GM21786 (cell line): ENCODE results near the gene KCNT2.

ENCODE experiments used
- ATAC-seq: cut with Tn5 transposase; IDR thresholded peaks from one replicate; pipeline ENCODE4 v1.9.1; 2021; ENCODE audit not compliant: unreplicated experiment

KCNT2 gene

DNA sequence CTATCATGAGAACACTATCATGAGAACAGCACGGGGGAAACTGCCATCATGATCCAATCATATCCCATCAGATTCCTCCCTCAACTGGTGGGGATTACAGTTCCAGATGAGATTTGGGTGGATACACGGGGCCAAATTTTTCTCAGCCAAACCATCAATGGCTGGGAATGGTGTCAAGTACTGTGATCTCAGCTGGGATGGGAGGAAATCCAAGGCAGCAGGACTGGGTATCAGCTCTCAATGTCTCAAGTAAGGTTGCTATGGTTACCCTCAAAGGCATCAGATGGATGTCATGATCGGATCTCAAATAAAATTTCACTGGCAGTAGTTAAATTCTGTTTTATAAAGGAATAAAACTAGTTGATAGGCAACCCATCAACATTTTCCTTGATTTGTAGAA is 399.0 kb downstream of the KCNT2 start:
- ATAC-seq: no peak

DNA sequence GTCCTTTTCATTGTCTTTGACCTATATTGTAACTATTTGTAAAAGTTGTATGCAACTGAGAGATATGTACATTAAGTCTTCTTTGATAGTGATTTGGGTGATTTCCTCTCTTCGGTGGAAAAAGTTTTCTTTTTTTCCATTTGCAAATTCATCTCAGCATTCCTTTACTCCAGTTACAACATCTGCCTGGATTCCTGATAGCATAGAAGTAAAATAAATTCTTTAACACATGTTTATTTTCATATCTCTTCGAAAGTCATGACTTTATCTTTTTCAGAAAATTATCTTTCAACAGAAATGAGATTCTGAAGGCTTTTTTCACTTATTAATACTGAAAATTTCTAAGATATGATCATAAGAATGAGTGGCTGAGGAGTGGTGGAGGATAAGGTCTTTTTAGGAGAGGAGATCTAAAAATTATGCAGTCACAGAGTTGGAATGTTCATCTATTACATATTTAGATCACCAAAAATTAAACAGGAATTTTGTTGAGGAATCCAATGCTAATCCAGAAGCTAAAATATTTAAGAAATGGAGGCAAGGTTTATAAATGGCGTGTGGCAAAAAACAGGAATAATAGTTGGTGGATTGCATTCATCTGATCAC is 400.5 kb downstream of the KCNT2 start:
- no peak for ATAC-seq

DNA sequence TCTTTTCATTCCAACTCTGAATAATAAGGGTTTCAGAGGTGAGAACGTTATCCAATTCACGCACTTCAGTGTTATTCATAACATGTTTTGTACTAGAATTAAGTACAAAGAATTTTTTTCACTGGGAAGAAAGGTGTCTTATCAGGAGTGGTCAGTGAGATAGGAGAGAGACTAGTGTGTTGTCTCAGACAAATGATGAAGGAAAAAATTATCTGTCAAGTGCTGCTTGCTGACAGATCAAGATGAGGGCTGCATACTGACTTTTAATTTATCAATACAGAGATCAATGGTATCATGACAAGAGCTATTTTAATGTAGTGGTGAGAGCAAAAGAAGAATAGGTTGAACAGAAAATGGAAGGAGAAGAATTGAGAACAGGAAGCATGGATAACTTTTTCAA is 402.4 kb downstream of the KCNT2 start:
- ATAC-seq: no peak

DNA sequence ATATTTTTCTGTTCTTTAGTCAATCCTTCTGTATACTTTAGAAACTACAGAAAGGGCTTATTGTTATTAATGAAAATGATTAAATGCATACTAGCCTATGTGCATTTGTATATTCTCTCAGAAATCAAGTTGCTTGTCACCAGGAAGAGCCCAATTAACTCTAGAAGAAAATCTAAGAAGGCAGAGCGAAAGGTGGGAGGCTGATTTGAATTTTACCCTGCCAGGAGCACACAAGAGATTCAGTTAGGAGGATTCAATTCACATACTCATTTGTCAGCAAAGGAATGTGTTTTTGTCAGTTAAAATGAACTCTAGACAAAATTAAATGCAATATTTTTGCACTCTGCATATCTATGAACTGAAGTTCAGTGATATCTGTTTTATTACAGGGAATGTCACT is 411.8 kb downstream of the KCNT2 start:
- no peak for ATAC-seq

DNA sequence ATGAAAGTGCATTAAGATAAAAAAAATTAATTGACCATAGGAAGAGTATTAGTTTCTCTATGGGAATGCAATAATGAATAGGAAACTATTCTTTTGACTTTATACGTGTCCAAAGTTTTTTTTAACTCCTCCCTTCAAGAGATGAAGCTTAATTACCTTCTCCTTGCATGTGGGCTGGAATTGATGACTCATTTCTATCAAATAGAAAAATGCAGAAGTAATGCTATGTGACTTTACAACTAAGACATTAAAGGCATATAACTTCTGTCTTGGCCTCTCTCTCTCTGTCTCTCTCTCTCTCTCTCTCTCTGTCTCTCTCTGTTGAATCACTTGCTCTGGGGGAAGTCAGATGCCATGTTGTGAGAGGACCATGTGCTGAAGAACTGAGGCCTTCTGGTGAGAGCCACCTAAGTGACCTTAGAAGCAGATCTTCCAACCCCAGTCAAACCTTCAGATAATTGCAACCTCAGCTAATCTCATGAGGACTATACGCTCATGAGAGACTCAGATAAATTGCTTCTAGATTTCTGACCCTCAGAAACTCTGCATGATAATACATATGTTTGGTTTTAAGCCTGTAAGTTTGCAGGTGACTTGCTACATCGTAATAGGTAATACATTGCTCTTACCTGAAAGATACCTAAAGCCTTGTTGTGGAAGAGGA is 414.2 kb downstream of the KCNT2 start:
- no peak for ATAC-seq

DNA sequence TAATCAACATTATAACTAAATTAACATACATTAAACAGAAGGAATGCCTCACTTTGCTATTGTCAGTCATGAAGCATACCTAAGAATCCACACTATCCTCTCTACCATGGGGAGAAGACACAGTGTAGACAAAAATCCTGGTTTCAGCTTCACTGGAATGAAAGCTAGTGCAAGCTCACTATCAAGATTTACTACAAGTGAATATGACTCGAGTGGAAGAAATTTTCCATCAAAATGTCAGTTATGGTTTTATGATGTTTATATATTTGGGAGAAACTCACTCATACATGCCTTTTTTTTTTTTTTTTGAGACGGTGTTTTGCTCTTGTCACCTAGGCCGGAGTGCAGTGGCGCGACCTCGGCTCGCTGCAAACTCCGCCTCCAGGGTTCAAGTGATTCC is 424.3 kb downstream of the KCNT2 start:
- no peak for ATAC-seq

DNA sequence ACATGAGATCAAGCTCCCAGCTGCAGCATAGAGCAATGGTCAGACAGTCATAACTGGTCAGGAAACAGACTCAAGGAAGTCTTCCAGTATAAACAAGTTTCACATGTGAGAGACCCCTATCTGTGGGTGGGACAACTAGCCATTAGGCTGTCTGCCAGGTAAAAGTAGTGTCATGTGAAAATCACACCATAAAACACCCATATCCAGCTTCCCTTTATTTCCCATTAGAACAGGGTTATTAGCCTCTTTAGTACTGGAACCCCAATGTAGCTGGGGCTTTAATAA is 426.7 kb downstream of the KCNT2 start:
- no peak for ATAC-seq

DNA sequence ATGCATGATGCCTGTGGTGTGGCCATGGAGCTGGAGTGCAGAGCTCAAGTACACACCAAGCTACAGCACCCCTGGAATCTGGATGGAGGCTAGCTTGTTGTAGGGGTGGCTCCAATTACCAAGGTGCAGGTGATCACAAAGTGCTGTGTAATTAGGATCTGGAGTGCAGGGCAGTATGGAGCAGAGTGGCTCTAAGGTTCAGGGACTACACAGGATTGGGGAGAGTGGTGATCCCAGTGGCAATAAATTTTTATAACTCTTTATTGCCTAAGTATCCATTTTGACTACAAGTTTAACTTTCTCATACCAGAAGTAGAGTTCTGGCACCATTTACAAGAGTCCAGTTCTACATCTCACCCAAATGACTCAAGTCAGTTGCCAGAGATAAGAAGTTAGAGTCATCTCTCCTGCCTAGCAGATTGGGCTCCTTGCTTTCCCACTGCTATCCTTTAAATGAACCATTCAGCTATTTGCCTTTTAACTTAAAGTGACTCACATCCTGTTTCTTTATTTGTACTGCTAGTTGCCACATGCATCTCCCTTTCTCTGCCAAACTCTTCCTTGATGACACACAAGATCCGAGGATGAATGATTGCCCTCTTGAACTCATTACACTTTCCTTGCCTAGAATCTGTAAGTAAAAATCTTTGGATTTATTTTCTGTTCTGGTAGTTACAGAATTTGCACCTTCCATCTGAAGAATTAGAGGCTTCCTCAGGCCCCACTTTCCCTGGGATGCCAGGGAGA is 427.2 kb downstream of the KCNT2 start:
- no peak for ATAC-seq

DNA sequence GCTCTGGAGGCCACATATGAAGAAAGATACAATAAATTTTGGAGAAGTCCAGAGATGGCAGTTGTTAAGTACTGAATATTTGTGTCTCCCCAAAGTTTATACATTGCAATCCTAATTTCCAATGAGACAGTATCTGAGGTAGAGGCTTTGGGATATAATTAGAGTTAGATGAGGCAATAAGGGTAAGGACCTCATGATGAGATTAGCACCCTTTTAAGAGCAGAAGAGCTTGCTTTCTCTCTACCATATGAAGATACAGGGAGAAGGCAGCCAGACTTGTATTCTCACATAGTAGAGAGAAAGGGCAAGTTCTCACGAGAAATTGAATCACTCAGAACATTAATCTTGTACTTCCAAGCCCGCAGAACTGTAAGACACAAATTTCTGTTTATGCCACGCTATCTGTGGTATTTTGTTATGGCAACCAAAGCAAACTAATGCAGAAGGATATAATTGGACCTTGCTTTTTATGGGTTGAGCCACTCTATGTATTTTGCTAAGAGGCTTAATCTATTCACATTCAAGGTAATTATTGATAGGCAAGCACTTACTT is 430.1 kb downstream of the KCNT2 start:
- no peak for ATAC-seq
